Measurements from ENCODE around the gene LHFPL4.
A peak's percentile ranks its signal among the peaks of the same experiment; 100 is the strongest.

Gene LHFPL4

GRCh38 chr3:9448643-9449042 lies 105.0 kb downstream of the LHFPL4 start:
- no peak overlapping the region for H2BK15ac ChIP-seq (ENCODE audit: low read depth, poor library complexity, severe bottlenecking)
- no peak overlapping the region for H2BK12ac ChIP-seq (ENCODE audit: low read length in 2 of 2)
- 100% methylated on average over 1 of the region's 1 CpG for WGBS
- no peak overlapping the region for H3K27ac ChIP-seq (ENCODE audit: low read length, poor library complexity, severe bottlenecking)
- no peak overlapping the region for H2BK120ac ChIP-seq (ENCODE audit: low read depth, low read length)
- H3K9me3 ChIP-seq (ENCODE audit: control insufficient read depth, low read length), result no peaks in the 10 kb centered on the region
- H3K4ac ChIP-seq (ENCODE audit: low read depth in 1 of 2, low read length in 2 of 2), result no peak overlapping the region
- no peak overlapping the region for H3K4me3 ChIP-seq (ENCODE audit: insufficient read depth in 1 of 2, low read depth in 1 of 2, low read length in 2 of 2)
- H3K9ac ChIP-seq (ENCODE audit: low read length), result peak overlapping the region; percentile 36
- H3K27me3 ChIP-seq (ENCODE audit: control insufficient read depth in 1 of 2, insufficient read depth in 1 of 2, low read length in 2 of 2), result no peaks in the 10 kb centered on the region
- peaks cover 9% of the 10 kb centered on the region for H3K79me1 ChIP-seq (replicated peaks; ENCODE audit: low read length, poor library complexity, severe bottlenecking)
- H3K23ac ChIP-seq (ENCODE audit: low read length in 2 of 2), result no peak overlapping the region
- no peak overlapping the region for H4K91ac ChIP-seq (ENCODE audit: low read length)
- H2AK5ac ChIP-seq (ENCODE audit: low read length, severe bottlenecking), result no peak overlapping the region
- H3K14ac ChIP-seq (ENCODE audit: low read length in 2 of 2), result no peak overlapping the region
- H3K36me3 ChIP-seq (ENCODE audit: control insufficient read depth in 1 of 2, insufficient read depth in 2 of 2, low read depth in 1 of 2, low read length in 2 of 2), result peaks cover 36 to 97% of the 10 kb centered on the region in 2 experiments
- H3K4me2 ChIP-seq (ENCODE audit: low read length, poor library complexity, severe bottlenecking), result no peak overlapping the region
- H3K18ac ChIP-seq (ENCODE audit: low read depth in 1 of 2, low read length in 2 of 2), result no peak overlapping the region
- no peak overlapping the region for H2BK5ac ChIP-seq (ENCODE audit: low read depth, low read length, poor library complexity, severe bottlenecking)
- H4K8ac ChIP-seq (ENCODE audit: low read length), result no peak overlapping the region
- H2AFZ ChIP-seq (ENCODE audit: low read depth, low read length), result no peak overlapping the region
- peak; percentile 45 for DNase-seq
- no peaks in the 10 kb centered on the region for H3K4me1 ChIP-seq (ENCODE audit: control insufficient read depth, insufficient read depth, low read depth, low read length)
